ENCODE data around the gene NISCH.

NISCH gene

GRCh38 chr3:52434491-52435115, 20.8 kb upstream of the NISCH start:
- CTCF ChIA-PET = interaction anchor here (0.6 kb wide), 1 partner anchor 243 kb away, joined by 3 read pairs; no protein-coding TSS in a partner anchor
- DNase-seq (ENCODE audit: low spot score) = no peak
- POLR2A ChIA-PET (ENCODE audit: low non-redundant PET) = no interaction called here
- H3K27ac ChIP-seq = peak overlapping the region; percentile 15
- no peak for TF ChIP-seq CTCF (conservative IDR thresholded peaks at IDR 0.05; ENCODE audit: low read depth)

- TF ChIP-seq CTCF (conservative IDR thresholded peaks at IDR 0.05; ENCODE audit: low read depth) = no peak
- ChIA-PET POLR2A (ENCODE audit: low non-redundant PET) (no interaction called here), CTCF (no interaction called here)
- DNase-seq (ENCODE audit: low spot score) = no peak
- H3K27ac ChIP-seq = no peak overlapping the region
These were observed 19.9 kb upstream of the NISCH start for GRCh38 chr3:52435246-52436101.

- CTCF ChIA-PET = no interaction called here
- POLR2A ChIA-PET (ENCODE audit: low non-redundant PET) = no interaction called here
These were observed 18.8 kb upstream of the NISCH start for GRCh38 chr3:52436500-52437149.

GRCh38 chr3:52437326-52438103, 17.9 kb upstream of the NISCH start:
- no peak for DNase-seq (ENCODE audit: low spot score)
- CTCF ChIA-PET = no interaction called here
- no peak for TF ChIP-seq CTCF (conservative IDR thresholded peaks at IDR 0.05; ENCODE audit: low read depth)
- POLR2A ChIA-PET (ENCODE audit: low non-redundant PET) = no interaction called here
- H3K27ac ChIP-seq = peak overlapping the region; percentile 57

More at GRCh38 chr3:52436500-52437149, 18.8 kb upstream of the NISCH start:
- no peak overlapping the region for H3K27ac ChIP-seq
- DNase-seq (ENCODE audit: low spot score) = no peak
- no peak for TF ChIP-seq CTCF (conservative IDR thresholded peaks at IDR 0.05; ENCODE audit: low read depth)

GRCh38 chr3:52438104-52438376, 17.4 kb upstream of the NISCH start:
- no peak for TF ChIP-seq CTCF (conservative IDR thresholded peaks at IDR 0.05; ENCODE audit: low read depth)
- H3K27ac ChIP-seq = peak overlapping the region; percentile 57
- ChIA-PET CTCF (no interaction called here), POLR2A (ENCODE audit: low non-redundant PET) (no interaction called here)
- DNase-seq (ENCODE audit: low spot score) = no peak

All from RWPE1 (cell line).